ENCODE measurements around the gene LOC101059915.

The LOC101059915 gene

GRCh38 chrX:71634366-71634765 is 33.0 kb upstream of the LOC101059915 start:
- no peak for FAIRE-seq
- H3K79me2 ChIP-seq (ENCODE audit: insufficient read depth, low read length): no peaks in the 10 kb centered on the region
- H3K36me3 ChIP-seq (replicated peaks in 1 of 2; ENCODE audit: control insufficient read depth in 1 of 2, insufficient read depth in 2 of 2, low read length in 2 of 2): no peaks in the 10 kb centered on the region
- no peaks in the 10 kb centered on the region for H3K9me3 ChIP-seq (ENCODE audit: low read length)
- intact Hi-C loops (cut with micrococcal nuclease; ENCODE audit: unreplicated experiment): loop anchor here (5.0 kb wide), 1 partner anchor 482 kb away; no protein-coding TSS in a partner anchor
- WGBS (ENCODE audit: low lambda C conversion rate): 84% methylated on average over 4 of the region's 6 CpGs
- peaks cover 39% of the 10 kb centered on the region for H3K4me1 ChIP-seq (ENCODE audit: insufficient read depth, low read length)
- BruUV-seq (replicated peaks): no TSS peak
- no peak overlapping the region for H3K4me2 ChIP-seq (ENCODE audit: low read depth, low read length)
- TF ChIP-seq SMYD3 (CRISPR knock-in tag; IDR thresholded peaks at IDR 0.05) (no peak), ZNF703 (CRISPR knock-in tag; IDR thresholded peaks at IDR 0.05; ENCODE audit: borderline replicate concordance) (no peak), FOSL1 (CRISPR knock-in tag; IDR thresholded peaks at IDR 0.05; ENCODE audit: borderline replicate concordance) (no peak), ZNF562 (CRISPR knock-in tag; IDR thresholded peaks at IDR 0.05; ENCODE audit: borderline replicate concordance) (no peak), KDM5A (IDR thresholded peaks at IDR 0.05; ENCODE audit: borderline replicate concordance, low read length) (no peak)
- TF ChIP-seq, protein P1, sequence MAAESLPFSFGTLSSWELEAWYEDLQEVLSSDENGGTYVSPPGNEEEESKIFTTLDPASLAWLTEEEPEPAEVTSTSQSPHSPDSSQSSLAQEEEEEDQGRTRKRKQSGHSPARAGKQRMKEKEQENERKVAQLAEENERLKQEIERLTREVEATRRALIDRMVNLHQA (CRISPR knock-in tag; IDR thresholded peaks at IDR 0.05): no peak
- no peak for DNase-seq (ENCODE audit: low spot score)
- H3K27ac ChIP-seq (ENCODE audit: extremely low read length, insufficient read depth, low read length): no peak overlapping the region
- H4K20me1 ChIP-seq (ENCODE audit: insufficient read depth, low read length): no peaks in the 10 kb centered on the region
- ATAC-seq: no peak
- POLR2A ChIA-PET: no interaction called here
- no peak overlapping the region for H3K4me3 ChIP-seq (replicated peaks in 1 of 3; ENCODE audit: insufficient read depth in 1 of 3, low read depth in 2 of 3, low read length in 3 of 3)
- CTCF ChIA-PET (ENCODE audit: low intra/inter-chr PET ratio, low total read pairs): no interaction called here
- H2AFZ ChIP-seq (ENCODE audit: low read length): no peak overlapping the region
- in situ Hi-C loops (cut with HindIII; ENCODE audit: extremely low pct_ligation_motif_present, low pct_unique_long_range_greater_than_20kb): no loop called here
- no peak overlapping the region for H3K9ac ChIP-seq (ENCODE audit: insufficient read depth, low read depth, low read length)
- no peaks in the 10 kb centered on the region; a peak in 1 of 5 replicates for H3K27me3 ChIP-seq (ENCODE audit: control insufficient read depth in 1 of 2, insufficient read depth in 2 of 2, low read length in 2 of 2)

DNA sequence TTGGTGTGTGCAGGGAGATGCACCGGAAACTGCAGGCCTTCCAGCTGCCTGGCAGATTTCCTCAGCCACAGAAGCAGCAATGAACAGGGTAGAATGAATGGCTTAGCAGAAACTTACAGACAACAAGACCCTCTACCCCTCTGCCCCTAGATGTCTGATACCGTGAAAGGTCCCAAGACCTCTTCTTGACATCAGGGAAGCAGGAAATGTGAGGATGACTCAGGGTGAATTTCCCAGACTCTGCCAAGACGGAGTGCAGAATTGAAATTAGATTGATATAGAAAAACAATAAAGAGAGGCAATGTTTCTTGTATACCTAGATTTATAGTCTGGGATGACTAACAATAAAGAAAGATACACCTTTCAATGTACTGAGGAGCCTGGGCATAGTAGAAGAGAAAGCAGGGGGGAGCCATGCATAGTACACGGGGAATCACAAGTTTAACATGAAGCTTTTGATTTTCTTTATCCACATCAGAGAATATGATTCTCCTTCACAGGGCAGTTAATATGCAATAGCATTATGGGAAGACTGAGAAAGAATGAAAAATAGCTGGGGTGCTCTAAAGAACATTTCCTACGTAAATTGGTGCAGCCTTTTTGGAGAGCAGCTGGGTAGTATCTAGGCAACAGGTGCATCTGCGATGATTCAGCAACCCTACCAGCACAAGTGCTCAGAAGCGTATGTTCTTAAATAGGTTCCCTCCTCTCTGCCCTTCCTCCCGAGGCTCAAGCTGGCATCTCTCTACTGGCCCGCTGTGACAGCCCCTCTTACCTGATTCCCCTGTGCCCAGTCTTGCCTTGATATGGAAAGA is 30.7 kb upstream of the LOC101059915 start:
- no peaks in the 10 kb centered on the region for H3K79me2 ChIP-seq (ENCODE audit: insufficient read depth, low read length)
- H4K20me1 ChIP-seq (ENCODE audit: insufficient read depth, low read length): no peaks in the 10 kb centered on the region
- H2AFZ ChIP-seq (ENCODE audit: low read length): no peak overlapping the region
- no peak overlapping the region for H3K27ac ChIP-seq (ENCODE audit: extremely low read length, insufficient read depth, low read length)
- no peak overlapping the region for H3K9ac ChIP-seq (ENCODE audit: insufficient read depth, low read depth, low read length)
- H3K9me3 ChIP-seq (ENCODE audit: low read length): no peaks in the 10 kb centered on the region
- H3K4me3 ChIP-seq (replicated peaks in 1 of 3; ENCODE audit: insufficient read depth in 1 of 3, low read depth in 2 of 3, low read length in 3 of 3): no peak overlapping the region
- ATAC-seq: no peak
- no peak overlapping the region for H3K4me2 ChIP-seq (ENCODE audit: low read depth, low read length)
- BruUV-seq (replicated peaks): no TSS peak
- in situ Hi-C loops (cut with HindIII; ENCODE audit: extremely low pct_ligation_motif_present, low pct_unique_long_range_greater_than_20kb) (no loop called here), intact Hi-C loops (cut with micrococcal nuclease; ENCODE audit: unreplicated experiment) (no loop called here)
- peaks cover 33% of the 10 kb centered on the region for H3K4me1 ChIP-seq (ENCODE audit: insufficient read depth, low read length)
- ChIA-PET POLR2A (no interaction called here), CTCF (ENCODE audit: low intra/inter-chr PET ratio, low total read pairs) (no interaction called here)
- no peaks in the 10 kb centered on the region for H3K36me3 ChIP-seq (replicated peaks in 1 of 2; ENCODE audit: control insufficient read depth in 1 of 2, insufficient read depth in 2 of 2, low read length in 2 of 2)
- WGBS (ENCODE audit: low lambda C conversion rate): 69% methylated on average over 7 of the region's 9 CpGs
- DNase-seq (ENCODE audit: low spot score): no peak
- FAIRE-seq: no peak
- H3K27me3 ChIP-seq (ENCODE audit: control insufficient read depth in 1 of 2, insufficient read depth in 2 of 2, low read length in 2 of 2): no peaks in the 10 kb centered on the region; a peak in 1 of 5 replicates
- TF ChIP-seq SIN3A (IDR thresholded peaks at IDR 0.05; ENCODE audit: borderline replicate concordance, low read depth, low read length) (no peak), LBX2 (CRISPR knock-in tag; IDR thresholded peaks at IDR 0.05; ENCODE audit: borderline replicate concordance) (no peak), NR2F6 (IDR thresholded peaks at IDR 0.05) (no peak), NR2F6 (CRISPR knock-in tag; IDR thresholded peaks at IDR 0.05) (no peak), ZNF33A (CRISPR knock-in tag; IDR thresholded peaks at IDR 0.05; ENCODE audit: borderline replicate concordance) (no peak), EED (CRISPR knock-in tag; IDR thresholded peaks at IDR 0.05) (no peak), ZNF530 (CRISPR knock-in tag; IDR thresholded peaks at IDR 0.05; ENCODE audit: low read depth) (no peak), MEIS2 (CRISPR knock-in tag; IDR thresholded peaks at IDR 0.05) (no peak), ZNF775 (CRISPR knock-in tag; IDR thresholded peaks at IDR 0.05; ENCODE audit: borderline replicate concordance) (no peak)
- TF ChIP-seq, protein P2, sequence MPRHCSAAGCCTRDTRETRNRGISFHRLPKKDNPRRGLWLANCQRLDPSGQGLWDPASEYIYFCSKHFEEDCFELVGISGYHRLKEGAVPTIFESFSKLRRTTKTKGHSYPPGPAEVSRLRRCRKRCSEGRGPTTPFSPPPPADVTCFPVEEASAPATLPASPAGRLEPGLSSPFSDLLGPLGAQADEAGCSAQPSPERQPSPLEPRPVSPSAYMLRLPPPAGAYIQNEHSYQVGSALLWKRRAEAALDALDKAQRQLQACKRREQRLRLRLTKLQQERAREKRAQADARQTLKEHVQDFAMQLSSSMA (CRISPR knock-in tag; IDR thresholded peaks at IDR 0.05): no peak
- TF ChIP-seq, protein P3, sequence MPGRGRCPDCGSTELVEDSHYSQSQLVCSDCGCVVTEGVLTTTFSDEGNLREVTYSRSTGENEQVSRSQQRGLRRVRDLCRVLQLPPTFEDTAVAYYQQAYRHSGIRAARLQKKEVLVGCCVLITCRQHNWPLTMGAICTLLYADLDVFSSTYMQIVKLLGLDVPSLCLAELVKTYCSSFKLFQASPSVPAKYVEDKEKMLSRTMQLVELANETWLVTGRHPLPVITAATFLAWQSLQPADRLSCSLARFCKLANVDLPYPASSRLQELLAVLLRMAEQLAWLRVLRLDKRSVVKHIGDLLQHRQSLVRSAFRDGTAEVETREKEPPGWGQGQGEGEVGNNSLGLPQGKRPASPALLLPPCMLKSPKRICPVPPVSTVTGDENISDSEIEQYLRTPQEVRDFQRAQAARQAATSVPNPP (CRISPR knock-in tag; IDR thresholded peaks at IDR 0.05): no peak
